ENCODE data around the gene CLIC5.

DNA sequence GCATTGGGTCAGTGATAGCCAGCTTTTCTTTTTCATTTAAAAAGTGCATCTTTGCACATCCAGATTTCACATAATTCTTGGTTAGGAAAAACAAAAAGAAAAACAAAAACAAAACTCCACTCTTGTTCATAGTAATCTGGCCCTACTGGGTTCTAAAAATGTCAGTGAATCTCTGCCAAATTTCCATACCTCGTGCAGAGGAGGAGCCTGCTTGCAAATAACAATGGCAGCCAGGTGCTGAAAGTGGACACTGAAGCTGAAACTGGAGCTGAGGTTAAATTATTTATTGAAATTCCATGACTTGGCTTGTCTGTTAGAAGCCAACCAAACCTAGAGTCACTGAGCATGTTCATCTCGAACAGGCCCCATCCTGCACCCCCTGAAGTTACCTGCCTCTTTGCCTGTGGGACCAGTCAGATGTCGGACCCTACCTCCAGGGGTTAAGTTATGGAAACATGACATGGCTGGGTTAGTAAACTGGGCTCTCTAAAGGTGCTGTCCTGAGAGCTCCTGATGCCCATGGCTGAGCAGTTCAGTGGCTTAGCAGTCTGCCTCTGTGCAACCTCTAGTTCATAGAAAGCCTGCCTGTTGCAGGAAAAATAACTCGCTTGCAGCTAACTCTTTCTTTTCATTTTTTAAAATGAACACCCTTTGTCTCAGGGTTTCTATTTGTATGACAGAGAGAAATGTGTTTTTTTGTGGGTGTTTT, 42.7 kb downstream of the CLIC5 start:
- TF ChIP-seq EP300 (IDR thresholded peaks at IDR 0.05): no peak
- TF ChIP-seq CTCF (IDR thresholded peaks at IDR 0.05): no peak
